SK-N-MC (cell line): ENCODE results near the gene GPX3.

Experiments used
- EZH2 ChIP-seq: fragments of 200-600 bp; sonication (generic); IDR thresholded peaks from one replicate; pipeline ENCODE4 v1.6.1; 2017; ENCODE audit warnings: antibody characterized with exemption
- FOXP2 ChIP-seq: optimal IDR thresholded peaks from 2 replicates; pipeline ENCODE3; 2011; ENCODE audit warnings: mild to moderate bottlenecking, moderate library complexity; ENCODE audit not compliant: insufficient read depth; ENCODE audit errors: extremely low read length, control extremely low read depth

GRCh38 chr5:151002250-151002649 lies 18.1 kb upstream of the GPX3 start:
- no peak for TF ChIP-seq EZH2
- no peak for TF ChIP-seq FOXP2
